Mesothelial cell of epicardium (in vitro differentiated cells): ENCODE results near the gene TMEM140. TPM values are rescaled to one million over a fixed set of nuclear protein-coding genes. Genes with fewer than 3 reads are reported as not detected.

Source experiments
- DNase-seq, 2 experiments: peaks; one replicate each; pipeline ENCODE4 v3.0.0; 2021; ENCODE audit warnings: low spot score in 2 of 2; ENCODE audit not compliant: unreplicated experiment in 2 of 2
- H3K27ac Mint-ChIP-seq: 2 replicates; pipeline ENCODE4 v1.8.0; 2021; ENCODE audit warnings: mixed read lengths
- H3K27me3 Mint-ChIP-seq: 2 replicates; pipeline ENCODE4 v1.8.0; 2021; ENCODE audit warnings: low read depth, mixed read lengths
- H3K36me3 Mint-ChIP-seq: 2 replicates; pipeline ENCODE4 v1.8.0; 2021; ENCODE audit warnings: mixed read lengths
- H3K4me1 Mint-ChIP-seq: 2 replicates; pipeline ENCODE4 v1.8.0; 2021; ENCODE audit warnings: mixed read lengths
- H3K4me3 Mint-ChIP-seq: 2 replicates; pipeline ENCODE4 v1.8.0; 2021; ENCODE audit warnings: mild to moderate bottlenecking, moderate library complexity, mixed read lengths
- H3K9me3 Mint-ChIP-seq: 2 replicates; pipeline ENCODE4 v1.8.0; 2021; ENCODE audit warnings: mixed read lengths
- total RNA-seq: library from RNA; stranded (reverse); gene quantifications from 3 replicates; pipeline ENCODE4 v1.2.1, GENCODE V29; 2021
- TF ChIP-seq, protein P1 (sequence below): fragments of 200-600 bp; sonication (generic); IDR thresholded peaks from one replicate; pipeline ENCODE4 v1.5.0; 2021; ENCODE audit warnings: antibody characterized with exemption; ENCODE audit not compliant: unreplicated experiment

TMEM140 gene
- total RNA-seq, 1 donor from 2014 or later: 0.40 TPM

DNA sequence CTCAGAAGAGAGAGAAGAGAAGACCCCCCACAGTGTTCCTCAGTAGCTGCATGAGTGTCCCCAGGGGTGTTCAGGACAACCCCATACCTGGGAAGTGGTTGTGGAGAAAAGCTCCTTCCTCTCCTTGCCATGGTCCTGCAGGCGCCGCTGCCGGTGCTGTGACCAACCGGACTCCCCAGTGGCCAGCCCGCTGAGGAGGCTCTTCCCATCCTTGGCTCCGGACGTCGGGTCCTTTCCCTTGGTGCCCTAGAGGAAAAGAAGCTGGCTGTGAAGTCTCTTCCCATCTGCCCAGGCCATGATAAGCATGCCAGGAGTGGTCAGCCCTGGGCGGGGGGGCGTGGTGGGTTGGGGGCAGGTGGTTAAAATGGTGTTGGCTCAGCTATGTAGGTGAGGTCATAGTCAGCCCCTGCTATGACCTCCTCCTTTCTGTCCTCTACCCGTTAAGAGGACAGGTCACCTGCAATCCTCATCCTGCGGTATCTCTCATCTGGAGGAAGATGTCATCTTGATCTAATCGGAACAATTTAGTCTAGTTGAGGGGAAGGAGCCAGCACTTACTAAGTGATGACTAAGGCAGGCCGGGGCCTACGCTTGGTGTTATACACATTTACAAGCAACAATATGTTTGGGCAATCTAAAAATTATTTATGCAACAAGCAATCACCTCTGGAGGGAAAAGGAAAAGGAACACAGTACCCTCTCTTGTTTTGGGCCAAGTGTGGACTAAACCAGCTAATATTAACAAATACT is 50.2 kb downstream of the TMEM140 start:
- peak in 1 of 2 experiments; percentile 22 for DNase-seq
- TF ChIP-seq, protein P1, sequence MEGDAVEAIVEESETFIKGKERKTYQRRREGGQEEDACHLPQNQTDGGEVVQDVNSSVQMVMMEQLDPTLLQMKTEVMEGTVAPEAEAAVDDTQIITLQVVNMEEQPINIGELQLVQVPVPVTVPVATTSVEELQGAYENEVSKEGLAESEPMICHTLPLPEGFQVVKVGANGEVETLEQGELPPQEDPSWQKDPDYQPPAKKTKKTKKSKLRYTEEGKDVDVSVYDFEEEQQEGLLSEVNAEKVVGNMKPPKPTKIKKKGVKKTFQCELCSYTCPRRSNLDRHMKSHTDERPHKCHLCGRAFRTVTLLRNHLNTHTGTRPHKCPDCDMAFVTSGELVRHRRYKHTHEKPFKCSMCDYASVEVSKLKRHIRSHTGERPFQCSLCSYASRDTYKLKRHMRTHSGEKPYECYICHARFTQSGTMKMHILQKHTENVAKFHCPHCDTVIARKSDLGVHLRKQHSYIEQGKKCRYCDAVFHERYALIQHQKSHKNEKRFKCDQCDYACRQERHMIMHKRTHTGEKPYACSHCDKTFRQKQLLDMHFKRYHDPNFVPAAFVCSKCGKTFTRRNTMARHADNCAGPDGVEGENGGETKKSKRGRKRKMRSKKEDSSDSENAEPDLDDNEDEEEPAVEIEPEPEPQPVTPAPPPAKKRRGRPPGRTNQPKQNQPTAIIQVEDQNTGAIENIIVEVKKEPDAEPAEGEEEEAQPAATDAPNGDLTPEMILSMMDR: no peak
- Mint-ChIP-seq H3K36me3 (peaks cover 38% of the 10 kb centered on the region), H3K27ac (no peak overlapping the region), H3K9me3 (no peaks in the 10 kb centered on the region), H3K4me3 (no peak overlapping the region), H3K27me3 (no peaks in the 10 kb centered on the region), H3K4me1 (no peaks in the 10 kb centered on the region)

DNA sequence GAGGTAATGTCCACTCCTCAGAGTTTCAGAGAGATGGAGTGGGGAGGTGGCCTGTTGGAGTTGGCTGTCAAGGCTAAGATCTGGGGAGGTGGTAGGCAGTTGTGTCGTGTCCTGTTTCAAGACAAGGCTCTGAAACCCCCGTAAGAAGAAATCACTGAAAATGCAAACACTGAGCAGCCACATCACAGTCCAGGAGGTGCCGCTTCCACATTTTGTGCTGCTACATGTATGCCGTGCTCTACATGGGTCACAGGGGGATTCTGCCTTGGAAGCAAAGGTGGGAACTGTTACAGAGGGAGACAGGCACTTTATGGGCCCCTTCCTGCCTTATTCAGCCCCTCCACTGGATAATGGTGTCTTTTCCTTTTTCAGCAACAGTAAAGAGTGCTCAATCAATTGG is 51.6 kb downstream of the TMEM140 start:
- no peak overlapping the region for H3K27ac Mint-ChIP-seq
- peaks cover 30% of the 10 kb centered on the region for H3K36me3 Mint-ChIP-seq
- TF ChIP-seq, protein P1: no peak
- no peaks in the 10 kb centered on the region for H3K4me1 Mint-ChIP-seq
- H3K9me3 Mint-ChIP-seq: no peaks in the 10 kb centered on the region
- DNase-seq: no peak
- no peak overlapping the region for H3K4me3 Mint-ChIP-seq
- no peaks in the 10 kb centered on the region for H3K27me3 Mint-ChIP-seq

DNA sequence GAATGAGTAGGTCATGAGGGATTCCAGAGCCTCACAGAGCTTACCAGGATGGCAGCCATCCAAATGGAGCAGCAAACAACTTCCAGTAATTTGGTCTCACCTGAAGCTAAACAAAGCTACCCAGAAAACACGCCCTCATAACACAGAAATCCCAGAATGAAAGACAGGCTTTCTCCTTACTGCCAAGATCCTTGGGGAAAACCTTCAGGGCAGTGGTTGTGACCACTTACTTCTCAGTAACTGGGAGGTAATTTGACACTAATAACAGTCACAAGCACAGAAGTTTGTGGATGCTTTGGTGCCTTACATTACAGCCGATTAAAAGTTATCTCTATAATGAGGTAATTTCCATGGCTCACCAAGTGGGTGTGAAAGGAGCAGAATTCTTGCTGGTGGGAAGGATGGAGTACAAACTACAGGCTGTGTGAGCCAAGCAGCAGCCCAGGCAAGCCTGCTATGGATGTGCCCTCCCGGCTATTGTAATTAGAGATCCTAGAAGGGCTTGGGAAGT is 53.0 kb downstream of the TMEM140 start:
- H3K4me1 Mint-ChIP-seq: no peaks in the 10 kb centered on the region
- no peak overlapping the region for H3K27ac Mint-ChIP-seq
- DNase-seq: no peak
- H3K4me3 Mint-ChIP-seq: no peak overlapping the region
- H3K27me3 Mint-ChIP-seq: no peaks in the 10 kb centered on the region
- TF ChIP-seq, protein P1: no peak
- peaks cover 23% of the 10 kb centered on the region for H3K36me3 Mint-ChIP-seq
- no peaks in the 10 kb centered on the region for H3K9me3 Mint-ChIP-seq

DNA sequence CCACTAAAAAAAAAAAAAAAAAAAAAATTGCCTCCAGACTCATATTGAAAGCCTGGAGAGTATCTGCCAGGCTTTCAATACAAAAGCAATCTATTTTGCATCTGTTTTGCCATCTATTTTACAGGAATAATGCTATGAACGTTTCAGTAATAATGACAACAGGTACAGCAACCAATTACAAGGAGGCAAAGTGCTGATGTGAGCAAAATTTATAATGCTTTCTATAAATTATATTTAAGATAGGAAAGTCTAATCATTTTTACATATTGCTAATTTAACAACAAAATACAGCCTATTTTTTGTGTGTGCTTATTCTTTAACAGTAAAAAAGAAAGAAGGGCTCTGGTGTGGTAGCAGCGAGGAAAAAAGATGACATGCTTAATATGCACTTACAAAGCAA is 53.5 kb downstream of the TMEM140 start:
- no peak overlapping the region for H3K27ac Mint-ChIP-seq
- no peaks in the 10 kb centered on the region for H3K9me3 Mint-ChIP-seq
- H3K4me1 Mint-ChIP-seq: no peaks in the 10 kb centered on the region
- peaks cover 23% of the 10 kb centered on the region for H3K36me3 Mint-ChIP-seq
- TF ChIP-seq, protein P1: no peak
- no peak for DNase-seq
- no peaks in the 10 kb centered on the region for H3K27me3 Mint-ChIP-seq
- H3K4me3 Mint-ChIP-seq: no peak overlapping the region

DNA sequence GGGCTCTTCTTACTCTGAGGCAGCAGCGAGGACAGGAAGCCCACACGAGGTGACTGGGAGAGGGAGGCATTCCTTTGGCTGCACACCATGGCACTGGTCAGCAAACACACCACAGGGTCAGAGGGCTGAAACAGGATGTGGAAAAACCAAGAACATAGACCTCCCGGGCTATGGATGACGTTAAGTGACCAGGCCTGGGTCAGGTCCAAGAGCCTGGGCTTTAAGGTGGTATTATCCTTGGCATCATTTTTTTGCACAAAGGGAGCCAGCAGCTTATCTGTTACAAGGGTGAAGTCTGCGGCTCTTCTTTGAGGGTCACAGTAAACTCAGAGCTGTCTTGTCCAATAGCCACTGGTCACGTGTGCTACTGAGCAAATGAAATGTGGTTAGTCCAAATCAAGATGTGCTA is 56.5 kb downstream of the TMEM140 start:
- DNase-seq: no peak
- Mint-ChIP-seq H3K9me3 (no peaks in the 10 kb centered on the region), H3K4me1 (peaks cover 8% of the 10 kb centered on the region), H3K27me3 (no peaks in the 10 kb centered on the region), H3K36me3 (peaks cover 10% of the 10 kb centered on the region), H3K4me3 (no peak overlapping the region), H3K27ac (no peak overlapping the region)
- TF ChIP-seq, protein P1: no peak
